HK-2 (cell line): ENCODE results near the gene SDR39U1.
"Not testable (repeated sequence)": the region's sequence is repeated elsewhere in the genome, so short reads cannot be mapped to it uniquely, and the experiment has no call there.

ENCODE experiments used
- DNase-seq: peaks from one replicate; pipeline ENCODE4 v3.0.0-alpha.2; 2018; ENCODE audit not compliant: unreplicated experiment

SDR39U1 gene, protein sequence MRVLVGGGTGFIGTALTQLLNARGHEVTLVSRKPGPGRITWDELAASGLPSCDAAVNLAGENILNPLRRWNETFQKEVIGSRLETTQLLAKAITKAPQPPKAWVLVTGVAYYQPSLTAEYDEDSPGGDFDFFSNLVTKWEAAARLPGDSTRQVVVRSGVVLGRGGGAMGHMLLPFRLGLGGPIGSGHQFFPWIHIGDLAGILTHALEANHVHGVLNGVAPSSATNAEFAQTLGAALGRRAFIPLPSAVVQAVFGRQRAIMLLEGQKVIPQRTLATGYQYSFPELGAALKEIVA

DNA sequence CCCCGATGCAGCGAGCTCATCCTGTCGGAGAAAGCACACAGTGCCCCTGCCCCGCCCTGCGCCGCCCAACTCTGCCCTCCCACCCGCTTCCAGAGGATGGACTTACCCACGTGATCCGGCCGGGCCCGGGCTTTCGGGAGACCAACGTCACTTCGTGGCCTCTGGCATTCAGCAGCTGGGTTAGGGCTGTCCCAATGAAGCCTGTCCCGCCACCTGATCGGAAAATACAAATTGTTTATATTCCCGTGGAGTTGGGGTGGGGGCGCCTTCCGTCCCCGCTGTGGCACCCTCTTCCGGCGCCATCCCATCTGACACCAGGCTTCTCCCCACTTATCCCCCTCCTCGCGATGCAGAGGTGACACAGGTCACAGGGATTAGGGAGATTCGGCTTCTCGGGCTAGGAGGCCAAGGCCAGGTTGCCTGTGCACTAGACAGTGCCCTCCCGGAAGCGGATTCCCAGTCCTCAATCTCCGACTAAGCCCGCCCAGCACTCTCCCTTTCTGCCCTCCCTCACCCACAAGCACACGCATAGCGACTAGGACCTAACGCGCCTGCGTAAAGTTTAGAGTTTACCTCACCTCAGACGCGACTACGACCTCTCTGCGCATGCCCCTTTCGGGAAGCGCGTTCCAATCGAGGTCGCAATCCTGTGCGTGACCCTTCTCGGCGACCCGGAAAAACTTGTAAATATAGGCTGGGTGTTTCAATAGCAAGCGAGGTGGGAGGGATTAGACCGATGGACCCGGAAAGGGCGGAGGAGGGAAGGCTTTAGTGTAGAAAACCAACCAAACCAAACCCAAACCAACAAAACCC lies at the start of gene SDR39U1:
SDR39U1 (minus strand) TSS at position 537 of the 813 bp plus-strand sequence; CDS start at position 530, 7 bp downstream.
- peak; percentile 96 for DNase-seq

DNA sequence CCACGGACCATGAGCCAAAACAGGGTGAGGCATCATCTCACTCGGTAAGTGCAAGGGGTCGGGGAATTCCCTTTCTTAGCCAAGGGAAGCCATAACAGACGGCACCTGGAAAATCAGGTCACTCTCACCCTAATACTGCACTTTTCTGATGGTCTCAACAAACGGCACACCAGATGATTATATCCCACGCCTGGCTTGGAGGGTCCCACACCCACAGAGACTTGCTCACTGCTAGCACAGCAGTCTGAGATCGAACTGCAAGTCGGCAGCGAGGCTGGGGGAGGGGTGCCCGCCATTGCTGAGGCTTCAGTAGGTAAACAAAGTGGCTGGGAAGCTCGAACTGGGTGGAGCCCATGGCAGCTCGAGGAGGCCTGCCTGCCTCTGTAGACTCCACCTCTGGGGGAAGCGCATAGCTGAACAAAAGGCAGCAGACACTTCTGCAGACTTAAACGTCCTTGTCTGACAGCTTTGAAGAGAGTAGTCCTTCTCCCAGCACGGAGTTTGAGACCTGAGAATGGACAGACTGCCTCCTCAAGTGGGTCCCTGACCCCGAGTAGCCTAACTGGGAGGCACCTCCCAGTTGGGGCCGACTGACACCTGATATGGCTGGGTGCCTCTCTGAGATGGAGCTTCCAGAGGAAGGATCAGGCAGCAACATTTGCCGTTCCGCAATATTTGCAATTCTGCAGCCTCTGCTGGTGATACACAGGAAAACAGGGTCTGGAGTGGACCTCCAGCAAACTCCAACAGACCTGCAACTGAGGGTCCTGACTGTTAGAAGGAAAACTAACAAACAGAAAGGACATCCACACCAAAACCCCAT lies 49.2 kb upstream of the SDR39U1 start:
- DNase-seq: not testable (repeated sequence)

DNA sequence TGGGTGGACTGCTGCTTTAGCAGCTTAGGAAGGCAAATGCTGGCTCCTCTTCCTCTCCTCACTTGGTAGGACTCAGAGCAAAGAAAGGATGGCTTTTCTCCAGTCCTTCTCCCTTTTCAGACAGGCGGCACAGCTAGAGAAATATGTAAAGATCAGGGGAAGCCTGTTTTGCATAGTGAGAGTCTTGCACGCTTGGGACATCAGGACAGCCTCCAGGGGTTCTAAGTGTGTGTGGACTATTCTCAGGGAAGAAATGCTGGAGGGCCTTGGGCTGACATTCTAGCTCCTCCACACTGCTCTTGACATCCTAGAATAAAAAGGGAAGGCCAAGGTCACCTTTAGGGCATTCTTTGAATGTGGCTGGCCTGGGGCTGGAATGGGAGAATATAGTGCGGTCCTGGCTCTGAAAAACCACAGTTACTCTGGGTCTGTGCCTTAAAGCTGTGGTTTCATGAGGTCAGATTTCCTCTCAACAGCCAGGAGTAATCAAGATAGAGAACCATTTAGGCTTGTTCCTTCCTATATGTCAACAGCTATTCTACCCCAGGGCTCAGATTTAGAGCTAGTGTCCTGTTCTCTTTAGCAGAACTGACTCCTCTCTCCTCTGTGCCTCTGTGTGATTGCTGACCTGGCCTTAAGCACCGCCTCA lies 41.2 kb upstream of the SDR39U1 start:
- no peak for DNase-seq

DNA sequence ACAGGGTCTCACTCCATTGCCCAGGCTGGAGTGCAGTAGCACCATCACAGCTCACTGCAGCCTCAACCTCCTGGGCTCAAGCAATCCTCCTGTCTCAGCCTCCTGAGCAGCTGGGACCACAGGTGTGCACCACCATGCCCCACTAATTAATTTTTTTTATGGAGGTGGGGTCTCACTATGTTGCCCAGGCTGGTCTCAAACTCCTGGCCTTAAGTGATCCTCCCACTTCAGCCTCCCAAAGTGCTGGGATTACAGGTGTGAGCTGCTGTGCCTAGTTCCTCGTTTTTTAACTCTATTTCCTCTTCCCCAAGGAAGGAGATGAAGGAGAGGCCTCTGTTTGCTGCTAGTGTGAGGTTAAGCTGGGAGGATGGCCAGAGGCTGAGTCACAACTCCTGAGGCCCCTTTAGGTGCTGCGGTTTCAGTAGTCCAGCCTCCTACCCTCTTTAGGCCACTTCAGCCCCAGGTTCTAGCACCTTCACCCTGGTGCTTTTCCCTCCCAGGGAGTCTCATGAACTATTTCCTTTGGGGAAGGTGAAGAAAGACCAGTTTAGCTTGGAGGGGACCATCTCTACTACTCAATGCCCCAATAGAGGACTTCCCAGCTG lies 40.2 kb upstream of the SDR39U1 start:
- peak; percentile 53 for DNase-seq

DNA sequence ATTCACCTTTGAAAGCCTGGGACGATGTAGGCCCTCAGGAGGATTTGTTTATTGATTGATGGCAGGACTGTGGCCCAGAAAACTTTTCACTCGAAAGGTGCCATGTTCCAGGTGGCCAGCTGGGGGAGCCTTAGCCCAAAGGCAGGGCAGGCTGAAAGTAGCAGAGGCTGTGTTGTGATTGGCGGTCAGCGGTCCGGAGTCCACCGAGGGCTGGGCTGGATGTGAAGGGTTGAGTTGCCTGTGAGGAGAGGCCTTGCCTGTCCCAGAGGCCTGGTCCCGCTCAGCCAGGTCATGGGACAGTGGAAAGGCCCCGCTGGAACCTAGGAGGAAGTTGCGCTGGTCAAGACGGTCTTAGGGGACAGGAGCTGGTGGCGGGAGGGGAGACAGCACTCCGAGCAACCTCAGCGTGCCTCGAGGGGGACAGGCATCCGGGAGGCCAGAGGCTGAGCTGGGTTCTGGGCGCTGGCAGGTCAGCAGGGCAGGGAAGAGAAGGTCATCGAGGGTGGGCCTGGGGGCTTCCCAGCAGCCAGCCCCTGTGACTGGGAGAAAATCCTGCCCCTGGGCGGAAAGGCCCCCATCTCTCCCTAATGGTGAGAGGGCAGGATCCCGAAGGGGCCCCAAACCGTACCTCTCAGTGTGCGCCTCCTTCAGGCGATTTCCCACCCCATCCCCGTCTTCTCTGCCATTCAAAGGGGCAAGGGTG lies 39.2 kb upstream of the SDR39U1 start:
- DNase-seq: peak; percentile 51

DNA sequence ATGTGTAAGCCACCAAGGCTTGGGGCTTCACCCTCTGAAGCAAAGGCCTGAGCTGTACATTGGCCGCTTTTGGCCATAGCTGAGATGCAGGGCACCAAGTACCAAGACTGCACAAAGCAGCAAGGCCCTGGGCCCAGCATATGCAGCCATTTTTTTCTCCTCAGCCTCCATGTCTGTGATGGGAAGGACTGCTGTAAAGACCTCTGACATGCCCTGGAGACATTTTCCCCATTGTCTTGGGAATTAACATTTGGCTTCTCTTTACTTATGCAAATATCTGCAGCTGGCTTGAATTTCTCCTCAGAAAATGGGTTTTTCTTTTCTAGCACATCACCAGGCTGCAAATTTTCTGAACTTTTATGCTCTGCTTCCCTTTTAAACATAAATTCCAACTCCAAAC lies 37.4 kb upstream of the SDR39U1 start:
- not testable (repeated sequence) for DNase-seq

DNA sequence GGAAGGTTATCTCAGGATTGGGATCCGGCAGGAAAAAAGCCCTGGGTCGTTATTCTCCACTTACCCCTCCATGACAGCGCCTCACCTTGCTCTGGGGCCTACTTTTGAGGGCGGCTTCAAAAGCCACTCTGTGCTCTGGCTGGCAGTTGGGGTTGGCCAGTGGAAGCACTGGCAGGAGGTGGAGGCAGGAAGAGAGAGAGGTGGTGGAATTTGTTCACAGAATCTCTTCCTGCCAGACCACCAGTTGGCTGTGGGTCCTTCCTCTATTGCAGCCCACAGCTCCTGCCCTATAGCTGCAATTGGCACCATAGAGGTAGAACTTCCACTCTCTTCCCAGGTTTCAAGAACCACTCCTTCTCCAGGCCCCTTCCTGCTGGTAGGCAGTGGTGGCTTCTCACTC lies 32.7 kb upstream of the SDR39U1 start:
- no peak for DNase-seq

DNA sequence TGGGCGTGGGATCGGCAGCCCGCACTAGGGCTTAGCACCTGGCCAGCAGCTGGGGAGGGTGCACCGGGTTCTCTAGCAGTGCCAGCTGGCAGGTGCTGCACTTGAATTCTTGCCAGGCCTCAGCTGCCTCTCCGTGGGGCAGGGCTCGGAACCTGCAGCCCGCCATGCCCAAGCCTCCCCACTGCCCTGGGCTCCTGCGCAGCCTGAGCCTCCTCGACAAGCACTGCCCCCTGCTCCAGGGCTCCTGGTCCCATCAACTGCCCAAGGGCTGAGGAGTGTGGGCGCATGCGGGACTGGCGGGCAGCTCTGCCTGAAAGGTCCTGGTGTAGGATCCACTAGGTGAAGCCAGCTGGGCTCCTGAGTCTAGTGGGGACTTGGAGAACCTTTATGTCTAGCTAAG lies 30.6 kb upstream of the SDR39U1 start:
- DNase-seq: no peak

DNA sequence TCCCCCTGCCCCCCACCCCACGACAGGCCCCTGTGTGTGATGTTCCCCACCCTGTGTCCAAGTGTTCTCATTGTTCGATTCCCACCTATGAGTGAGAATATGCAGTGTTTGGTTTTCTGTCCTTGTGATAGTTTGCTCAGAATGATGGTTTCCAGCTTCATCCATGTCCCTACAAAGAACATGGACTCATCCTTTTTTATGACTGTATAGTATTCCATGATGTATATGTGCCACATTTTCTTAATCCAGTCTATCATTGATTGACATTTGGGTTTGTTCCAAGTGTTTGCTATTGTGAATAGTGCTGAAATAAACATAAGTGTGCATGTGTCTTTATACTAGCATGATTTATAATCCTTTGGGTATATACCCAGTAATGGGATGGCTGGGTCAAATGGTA lies 27.9 kb upstream of the SDR39U1 start:
- not testable (repeated sequence) for DNase-seq

DNA sequence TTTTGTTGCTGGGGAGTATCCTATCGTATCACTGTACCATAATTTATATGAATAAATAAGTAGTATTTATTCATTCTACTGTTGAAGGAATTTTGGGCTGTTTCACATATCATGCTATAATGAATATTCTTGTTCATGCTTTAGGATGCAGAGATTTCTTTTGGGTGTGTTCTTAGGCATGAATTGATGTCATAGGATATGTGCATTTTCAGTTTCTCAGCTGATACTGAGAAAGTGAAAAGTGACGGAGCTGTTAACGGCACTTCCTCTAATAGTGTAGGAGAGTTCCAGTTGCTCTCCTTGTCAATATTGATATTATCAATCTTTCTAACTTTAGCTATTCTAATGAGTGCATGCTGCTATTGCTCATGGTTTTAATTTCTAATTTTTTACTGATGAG lies 23.2 kb upstream of the SDR39U1 start:
- no peak for DNase-seq

DNA sequence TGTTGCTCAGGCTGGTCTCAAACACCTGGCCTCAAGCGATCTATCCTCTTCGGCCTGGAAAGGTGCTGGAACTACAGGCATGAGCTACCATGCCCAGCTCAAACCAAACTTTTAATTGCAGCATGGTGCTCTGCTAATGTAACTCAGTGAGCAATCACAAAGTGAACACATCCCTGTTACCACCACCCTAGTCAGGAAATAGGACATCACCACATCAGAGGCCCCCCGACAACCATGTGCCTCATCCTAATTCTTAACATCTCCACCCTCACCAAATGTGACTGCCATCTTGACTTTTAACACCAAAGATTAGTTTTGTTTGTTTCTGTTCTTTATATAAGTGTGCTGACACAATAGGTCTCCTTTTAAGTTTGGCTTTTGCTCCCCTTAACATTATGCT lies 22.8 kb upstream of the SDR39U1 start:
- DNase-seq: no peak

DNA sequence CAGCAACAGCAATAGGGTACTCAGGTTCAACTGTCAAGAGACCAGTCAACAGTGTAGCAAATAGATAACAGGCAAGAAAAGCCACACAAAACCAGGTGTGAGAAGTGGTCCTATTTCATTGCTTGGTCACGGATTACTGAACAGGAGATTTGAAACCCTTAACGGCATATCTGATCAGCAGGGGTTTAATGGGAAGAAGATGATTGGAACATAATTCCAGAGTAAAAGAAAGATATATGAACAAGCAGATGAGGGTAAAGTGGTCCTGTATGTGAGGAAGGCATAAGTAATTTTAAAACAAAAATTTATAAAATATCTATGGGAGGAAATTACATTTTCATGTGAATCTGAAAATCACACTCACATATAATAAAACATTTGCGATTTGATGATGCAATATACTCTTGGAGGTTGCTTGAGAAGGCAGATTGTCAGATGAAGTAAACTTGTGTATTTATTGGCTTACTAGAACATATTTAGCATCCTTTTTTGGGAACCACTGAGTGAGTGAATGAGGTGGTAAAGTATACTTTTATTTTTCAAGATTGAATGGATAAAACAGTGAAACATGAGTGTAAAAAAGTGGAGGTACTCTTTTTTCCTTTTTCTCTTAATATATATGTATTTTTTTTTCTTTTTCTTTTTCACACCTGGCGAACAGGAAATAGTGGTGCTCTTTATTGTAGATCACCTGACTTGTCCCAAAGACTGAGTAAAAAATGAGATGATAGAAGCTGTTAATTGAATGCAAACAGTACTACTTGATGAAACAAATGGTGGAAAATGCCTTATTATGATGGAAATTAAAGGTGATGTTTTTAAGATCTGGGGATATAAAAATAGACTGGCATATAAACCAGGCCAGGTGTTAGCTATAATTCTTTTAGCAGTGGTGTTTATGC lies 21.6 kb upstream of the SDR39U1 start:
- no peak for DNase-seq

DNA sequence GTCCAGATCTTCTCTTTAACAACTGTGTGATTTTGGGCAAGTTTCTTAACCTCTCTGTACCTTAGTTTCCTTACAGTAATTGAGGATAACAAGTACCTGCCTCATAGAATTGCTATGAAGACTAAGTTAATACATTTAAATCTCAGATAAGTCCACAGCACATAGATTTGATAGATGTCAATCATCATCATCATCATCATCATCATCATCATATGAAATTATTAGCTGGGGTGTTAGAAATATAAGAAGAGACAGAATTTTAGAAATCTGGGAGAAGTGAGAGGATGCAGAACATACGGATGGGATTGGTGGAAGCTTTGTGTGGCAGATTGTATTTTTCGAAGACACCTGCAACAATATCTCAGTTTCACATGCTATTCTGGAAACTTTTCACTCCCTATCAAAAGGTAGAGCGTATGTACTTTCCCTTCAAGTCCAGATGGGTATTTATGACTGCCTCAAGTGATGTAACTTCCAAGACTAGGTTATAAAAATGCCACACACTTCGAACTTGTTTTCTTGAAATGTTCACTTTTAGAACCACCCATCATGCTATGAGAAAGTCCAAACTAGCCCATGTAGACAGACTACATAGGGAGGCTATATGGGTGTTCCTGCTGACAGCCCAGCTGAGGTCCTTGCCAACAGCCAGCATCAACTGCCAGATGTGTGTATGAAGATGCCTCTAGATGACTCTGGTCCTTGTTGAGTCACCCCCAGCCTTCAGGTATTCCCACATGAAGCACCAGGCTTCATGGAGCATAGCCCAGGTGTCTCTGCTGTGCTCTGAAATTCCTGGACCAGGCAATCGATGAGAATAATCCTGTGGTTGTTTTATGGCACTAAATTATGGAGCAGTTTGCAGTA lies 20.7 kb upstream of the SDR39U1 start:
- DNase-seq: no peak

DNA sequence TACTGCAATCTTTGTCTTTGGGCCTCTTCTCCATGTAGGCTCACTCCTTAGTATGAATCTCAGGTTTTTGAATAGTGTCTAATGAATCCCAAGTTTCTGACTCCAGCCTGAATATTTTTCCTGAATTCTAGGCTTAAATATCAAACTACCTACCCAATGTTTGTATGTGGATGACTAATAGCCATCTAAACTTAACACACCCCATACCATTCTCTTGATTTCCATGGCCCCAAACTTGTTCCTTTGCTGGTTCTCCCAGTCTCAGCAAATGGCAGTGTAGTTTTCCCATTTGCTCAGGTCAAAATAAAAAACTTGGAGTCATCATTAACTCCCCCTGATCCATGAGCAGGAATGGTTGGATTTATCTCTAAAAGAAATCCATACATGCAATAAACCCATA lies 18.8 kb upstream of the SDR39U1 start:
- no peak for DNase-seq

DNA sequence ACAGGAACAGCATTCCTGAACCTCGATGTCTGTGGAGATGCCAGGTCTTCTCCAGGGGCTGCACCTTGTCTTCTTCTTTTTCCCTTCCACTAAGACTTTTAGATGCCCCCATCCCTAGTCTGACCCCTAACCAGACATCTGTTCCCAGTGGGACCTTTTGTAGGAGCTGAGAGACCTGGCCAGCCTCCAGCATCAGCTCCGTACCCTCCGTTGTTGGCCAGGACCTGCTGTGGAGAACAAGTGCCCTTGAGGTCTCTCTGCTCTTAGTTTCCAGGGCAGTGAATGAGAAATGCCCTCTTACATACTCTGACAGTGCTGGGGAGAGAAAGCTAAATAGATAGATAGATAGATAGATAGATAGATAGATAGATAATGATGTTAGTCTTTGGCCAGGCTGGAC lies 16.8 kb upstream of the SDR39U1 start:
- no peak for DNase-seq

DNA sequence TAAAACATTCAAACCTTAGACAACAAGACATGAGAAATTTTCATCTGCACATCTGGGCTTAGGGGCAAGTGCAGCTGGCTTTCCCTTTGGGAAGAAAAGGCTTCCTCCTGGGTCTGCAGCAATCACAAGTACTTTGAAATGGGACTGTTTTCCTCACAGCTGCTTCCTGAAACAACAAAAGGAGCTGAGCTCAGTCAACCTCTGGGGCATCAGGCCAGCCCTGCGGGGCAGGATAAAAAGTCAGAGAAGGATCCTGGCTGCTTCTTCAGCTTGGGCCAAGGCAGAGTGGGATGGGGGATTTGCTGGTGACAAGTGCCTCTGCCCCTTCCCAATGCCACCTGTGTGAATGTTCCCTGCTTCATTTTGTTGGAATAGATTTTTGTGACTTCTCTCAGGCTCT lies 16.2 kb upstream of the SDR39U1 start:
- no peak for DNase-seq

DNA sequence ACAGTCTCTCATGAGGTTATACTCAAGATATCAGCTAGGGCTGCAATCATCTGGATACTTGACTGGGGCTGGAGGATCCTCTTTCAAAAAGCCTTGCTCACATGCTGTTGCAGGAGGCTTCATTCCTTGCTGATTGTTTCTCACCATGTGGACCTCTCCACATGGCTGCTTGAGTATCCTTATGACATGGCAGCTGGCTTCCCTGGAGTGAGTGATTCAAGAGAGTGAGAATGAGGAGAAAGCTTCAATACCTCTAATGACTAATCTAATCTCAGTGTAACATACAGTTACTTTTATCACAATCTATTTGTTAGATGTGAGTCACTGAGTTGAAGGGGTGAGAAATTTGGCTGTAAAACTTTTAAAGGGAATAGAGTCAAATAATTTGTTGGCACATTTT lies 14.4 kb upstream of the SDR39U1 start:
- no peak for DNase-seq

DNA sequence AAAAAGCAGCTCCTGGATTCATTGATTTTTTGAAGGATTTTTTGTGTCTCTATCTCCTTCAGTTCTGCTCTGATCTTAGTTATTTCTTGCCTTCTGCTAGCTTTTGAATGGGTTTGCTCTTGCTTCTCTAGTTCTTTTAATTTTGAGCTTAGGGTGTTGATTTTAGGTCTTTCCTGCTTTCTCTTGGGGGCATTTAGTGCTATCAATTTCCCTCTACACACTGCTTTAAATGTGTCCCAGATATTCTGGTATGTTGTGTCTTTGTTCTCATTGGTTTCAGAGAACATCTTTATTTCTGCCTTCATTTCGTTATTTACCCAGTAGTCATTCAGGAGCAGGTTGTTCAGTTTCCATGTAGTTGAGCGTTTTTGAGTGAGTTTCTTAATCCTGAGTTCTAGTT lies 8.3 kb upstream of the SDR39U1 start:
- DNase-seq: not testable (repeated sequence)
